ENCODE data around the gene RPL23.

- TF ChIP-seq CTCF (IDR thresholded peaks at IDR 0.05) (peak; percentile 8), EZH2 (IDR thresholded peaks at IDR 0.05) (no peak)
These were observed 17.0 kb upstream of the RPL23 start for GRCh38 chr17:38870259-38871165.

Measured in neural progenitor cell (in vitro differentiated cells).